HG02970 (cell line): ENCODE results near the gene SMIM1.
"Not testable (repeated sequence)": the region's sequence is repeated elsewhere in the genome, so short reads cannot be mapped to it uniquely, and the experiment has no call there.

Source experiments
- ATAC-seq: cut with Tn5 transposase; IDR thresholded peaks from one replicate; pipeline ENCODE4 v1.9.1; 2021; ENCODE audit warnings: mild to moderate bottlenecking, moderate library complexity, moderate number of reproducible peaks; ENCODE audit not compliant: unreplicated experiment, low FRiP score

The SMIM1 gene

GRCh38 chr1:3772715-3773571 is at the start of gene SMIM1:
Gene SMIM1 (plus strand): TSS chr1:3772749. CDS start chr1:3775374, 2,625 bp downstream.
- peak; percentile 33 for ATAC-seq

- ATAC-seq: no peak
Observed at GRCh38 chr1:3722846-3723245, 49.7 kb upstream of the SMIM1 start.

- not testable (repeated sequence) for ATAC-seq
Observed at GRCh38 chr1:3724416-3725030, 48.0 kb upstream of the SMIM1 start.

GRCh38 chr1:3725366-3725765 is 47.2 kb upstream of the SMIM1 start:
- ATAC-seq: no peak

GRCh38 chr1:3727042-3727824 is 45.3 kb upstream of the SMIM1 start:
- ATAC-seq: no peak

- no peak for ATAC-seq
Observed at GRCh38 chr1:3727825-3728776, 44.4 kb upstream of the SMIM1 start.

- no peak for ATAC-seq
Observed at GRCh38 chr1:3729594-3730542, 42.7 kb upstream of the SMIM1 start.

GRCh38 chr1:3730543-3731247 is 41.9 kb upstream of the SMIM1 start:
- no peak for ATAC-seq

GRCh38 chr1:3731583-3732433 is 40.7 kb upstream of the SMIM1 start:
- no peak for ATAC-seq

GRCh38 chr1:3732434-3733093 is 40.0 kb upstream of the SMIM1 start:
- no peak for ATAC-seq

GRCh38 chr1:3733094-3733882 is 39.3 kb upstream of the SMIM1 start:
- ATAC-seq: no peak

GRCh38 chr1:3733883-3734589 is 38.5 kb upstream of the SMIM1 start:
- no peak for ATAC-seq

- no peak for ATAC-seq
Observed at GRCh38 chr1:3734602-3735001, 37.9 kb upstream of the SMIM1 start.

- no peak for ATAC-seq
Observed at GRCh38 chr1:3735027-3735681, 37.4 kb upstream of the SMIM1 start.

- ATAC-seq: no peak
Observed at GRCh38 chr1:3735688-3736087, 36.9 kb upstream of the SMIM1 start.
